Activated T-helper 2 cell treated with anti-CD3 and anti-CD28 coated beads, Interferon-gamma antibody, Interleukin-2, Interleukin-4, amounts not matched to agents 10 μg/mL and 5 μg/mL and 100 μg/mL, durations not matched to agents 14 hours and 24 hours and 36 hours (primary cell): ENCODE data around the gene TSEN54. TPM values are rescaled to one million over a fixed set of nuclear protein-coding genes. Genes with fewer than 3 reads are reported as not detected.
"Not testable (repeated sequence)": the region's sequence is repeated elsewhere in the genome, so short reads cannot be mapped to it uniquely, and the experiment has no call there.

Experiments
- DNase-seq: peaks from one replicate; pipeline ENCODE4 v3.0.0; 2021; ENCODE audit warnings: low spot score
- H3K27ac Mint-ChIP-seq: one replicate; pipeline ENCODE4 v1.8.0; 2021; ENCODE audit warnings: mixed read lengths
- H3K27me3 Mint-ChIP-seq: one replicate; pipeline ENCODE4 v1.8.0; 2021; ENCODE audit warnings: low read depth, mixed read lengths
- H3K36me3 Mint-ChIP-seq: one replicate; pipeline ENCODE4 v1.8.0; 2021; ENCODE audit warnings: low read depth, mixed read lengths
- H3K4me1 Mint-ChIP-seq: one replicate; pipeline ENCODE4 v1.8.0; 2021; ENCODE audit warnings: low read depth, mixed read lengths
- H3K4me3 Mint-ChIP-seq: one replicate; pipeline ENCODE4 v1.8.0; 2021; ENCODE audit warnings: low read depth, mild to moderate bottlenecking, moderate library complexity, mixed read lengths
- H3K9me3 Mint-ChIP-seq: one replicate; pipeline ENCODE4 v1.8.0; 2021; ENCODE audit warnings: mixed read lengths
- intact Hi-C: fragments of 100-400 bp; cut with micrococcal nuclease; formaldehyde crosslinking; loops from one replicate; pipeline ENCODE4 v1.15.1; 2023
- total RNA-seq: library from RNA; stranded (reverse); gene quantifications from 2 replicates; pipeline ENCODE4 v1.2.3, GENCODE V29; 2022

The TSEN54 gene
- 74.6 and 78.2 TPM in 2 replicates for total RNA-seq

DNA sequence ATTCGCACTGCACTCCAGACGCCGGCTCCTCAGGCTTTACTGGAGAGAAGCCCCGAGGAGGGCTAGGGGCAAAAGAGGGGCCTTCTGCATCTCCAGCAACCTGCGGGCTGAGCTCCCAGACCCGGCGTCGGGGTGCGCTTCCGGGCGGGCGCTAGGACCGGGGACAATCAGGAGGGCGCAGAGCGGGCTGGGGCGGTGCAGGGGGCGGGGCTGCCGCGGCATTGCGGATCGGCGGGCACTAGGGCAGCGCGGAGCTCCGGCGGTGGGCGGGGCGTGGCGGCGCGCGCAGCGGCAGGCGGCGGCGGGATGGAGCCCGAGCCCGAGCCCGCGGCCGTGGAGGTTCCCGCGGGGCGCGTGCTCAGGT is at the start of gene TSEN54:
Gene TSEN54, plus strand, starts transcription at position 274 of the 364 bp plus-strand sequence. Its CDS starts 33 bp downstream, at position 307.
- peak; percentile 93 for DNase-seq
- Mint-ChIP-seq H3K36me3 (peaks cover 31% of the 10 kb centered on the region), H3K4me3 (peak within 1 kb of the TSS; percentile 89), H3K4me1 (peaks cover 23% of the 10 kb centered on the region), H3K9me3 (no peaks in the 10 kb centered on the region), H3K27me3 (peaks cover 5% of the 10 kb centered on the region), H3K27ac (no peak within 1 kb of the TSS)
- intact Hi-C loops = loop anchor here (1.0 to 10.0 kb wide), 6 partner anchors 9 to 244 kb away; partner anchors contain the start of genes LLGL2, MIF4GD, RECQL5 and SAP30BP

DNA sequence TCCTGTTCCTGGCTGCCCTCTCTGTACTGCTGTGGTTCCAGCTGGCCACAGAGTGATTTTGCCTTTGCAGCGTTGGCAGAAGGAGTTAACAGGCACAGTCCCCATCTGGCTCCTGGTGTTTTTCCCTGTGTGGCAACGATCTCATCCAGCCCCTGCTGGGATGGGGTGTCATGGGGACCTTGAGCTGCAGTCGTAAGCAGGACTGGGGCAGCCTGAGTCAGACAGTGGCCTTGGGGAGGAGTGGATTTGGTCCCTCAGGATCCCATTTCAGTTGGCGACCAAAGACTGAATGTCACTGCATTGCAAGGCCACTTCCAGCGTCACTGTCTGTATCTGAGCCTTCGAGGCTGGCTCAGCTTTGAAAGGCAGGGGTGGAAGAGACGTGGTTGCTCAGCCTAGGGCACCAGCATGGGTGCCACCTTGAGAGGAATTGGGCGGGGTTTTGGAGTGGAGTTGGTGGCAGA is 48.0 kb upstream of the TSEN54 start:
- Mint-ChIP-seq H3K9me3 (no peaks in the 10 kb centered on the region), H3K27me3 (no peaks in the 10 kb centered on the region)

DNA sequence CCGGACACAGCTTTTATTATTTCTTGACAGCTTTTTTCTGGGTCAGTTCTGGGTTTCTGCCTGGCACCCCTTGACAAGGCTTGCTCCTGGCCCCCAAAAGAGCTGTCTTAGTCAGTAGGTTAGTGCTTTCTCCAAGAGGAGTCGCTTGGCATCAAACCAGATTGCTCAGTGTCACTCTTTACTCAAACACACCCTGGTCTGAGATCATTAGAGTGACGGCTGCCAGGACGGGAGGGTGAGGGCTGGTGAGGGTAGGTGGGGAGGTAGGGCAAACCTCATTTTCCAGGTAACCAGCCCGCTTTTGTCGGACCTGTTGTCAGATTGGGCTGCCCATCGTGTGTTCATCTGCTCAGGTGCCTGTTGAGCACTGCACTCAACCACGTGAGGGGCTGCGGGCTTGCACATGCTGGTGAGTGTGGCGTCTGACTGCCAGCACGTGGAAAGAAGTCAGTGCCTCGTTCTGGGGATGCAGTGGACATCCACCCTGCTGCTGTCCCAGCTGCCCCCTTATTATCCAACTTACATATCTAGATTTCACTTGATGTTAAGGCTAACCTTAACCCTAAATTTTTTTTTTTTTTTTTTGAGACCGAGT is 47.5 kb upstream of the TSEN54 start:
- Mint-ChIP-seq H3K9me3 (no peaks in the 10 kb centered on the region), H3K4me1 (no peaks in the 10 kb centered on the region), H3K4me3 (no peak overlapping the region), H3K36me3 (peaks cover 19% of the 10 kb centered on the region), H3K27me3 (no peaks in the 10 kb centered on the region), H3K27ac (no peak overlapping the region)
- no peak for DNase-seq
- intact Hi-C loops = no loop called here

More for the DNA sequence above, 48.0 kb upstream of the TSEN54 start:
- no peak for DNase-seq
- H3K36me3 Mint-ChIP-seq = peaks cover 19% of the 10 kb centered on the region
- intact Hi-C loops = no loop called here
- H3K27ac Mint-ChIP-seq = no peak overlapping the region
- no peaks in the 10 kb centered on the region for H3K4me1 Mint-ChIP-seq
- no peak overlapping the region for H3K4me3 Mint-ChIP-seq

DNA sequence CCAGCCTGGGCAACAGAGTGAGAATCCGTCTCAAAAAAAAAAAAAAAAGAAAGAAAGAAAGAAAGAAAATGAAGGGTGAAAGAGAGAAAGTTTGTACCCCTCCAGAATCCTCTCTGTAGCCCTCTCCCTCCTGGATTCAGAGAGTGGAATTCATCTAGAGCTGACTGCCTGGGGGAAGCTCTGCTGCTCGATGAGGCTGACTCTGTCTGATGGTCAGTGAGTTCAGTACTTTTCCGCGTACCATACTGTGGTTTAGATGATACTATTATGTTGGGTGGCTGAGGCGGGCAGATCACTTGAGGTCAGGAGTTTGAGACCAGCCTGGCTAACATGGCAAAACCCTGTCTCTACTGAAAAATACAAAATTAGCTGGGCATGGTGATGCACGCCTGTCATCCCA is 45.1 kb upstream of the TSEN54 start:
- DNase-seq = no peak
- no peak overlapping the region for H3K27ac Mint-ChIP-seq
- no peaks in the 10 kb centered on the region for H3K27me3 Mint-ChIP-seq
- no peaks in the 10 kb centered on the region for H3K9me3 Mint-ChIP-seq
- H3K4me3 Mint-ChIP-seq = no peak overlapping the region
- intact Hi-C loops = no loop called here
- no peaks in the 10 kb centered on the region for H3K4me1 Mint-ChIP-seq
- peaks cover 15% of the 10 kb centered on the region for H3K36me3 Mint-ChIP-seq

DNA sequence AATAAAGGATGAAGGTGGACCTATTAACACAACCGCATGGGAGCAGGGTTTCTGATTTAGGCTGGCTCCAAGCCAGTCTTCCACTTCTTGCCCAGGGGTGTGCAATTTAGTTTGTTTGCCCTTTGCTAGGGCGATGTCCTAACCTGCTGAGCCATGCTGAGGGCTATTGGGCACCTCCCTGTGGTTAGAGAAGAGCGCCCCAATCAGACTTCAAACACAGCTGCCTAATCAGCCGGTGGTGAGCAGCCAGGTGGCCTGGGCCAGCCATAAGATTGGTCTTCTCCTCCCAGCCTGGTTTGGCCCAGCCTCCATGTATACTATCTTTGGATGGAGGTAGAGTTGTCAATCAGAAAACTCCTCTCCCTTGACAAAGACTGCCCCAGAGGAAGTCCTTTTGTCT is 44.2 kb upstream of the TSEN54 start:
- intact Hi-C loops = no loop called here
- H3K27ac Mint-ChIP-seq = no peak overlapping the region
- no peak overlapping the region for H3K4me3 Mint-ChIP-seq

DNA sequence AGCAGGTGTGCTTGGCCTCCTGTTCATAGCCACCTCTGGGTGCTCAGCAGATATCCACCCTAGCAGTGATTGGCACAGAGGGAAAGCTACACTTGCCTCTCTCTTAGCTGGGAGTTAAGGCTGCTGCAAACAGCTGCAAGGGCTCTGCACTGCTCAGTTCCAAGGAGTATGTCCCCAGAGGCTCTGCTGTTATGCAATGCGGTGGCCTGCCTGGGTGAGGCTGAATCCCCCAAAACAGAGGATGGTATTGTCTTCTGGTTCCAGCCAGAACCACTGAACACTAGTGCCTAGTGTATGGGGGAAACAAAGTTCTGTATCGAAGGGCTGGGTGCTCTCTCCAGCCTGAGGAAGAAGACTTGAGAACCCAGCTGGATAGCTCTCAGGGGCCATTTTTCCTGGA is 43.1 kb upstream of the TSEN54 start:
- H3K9me3 Mint-ChIP-seq = no peaks in the 10 kb centered on the region
- peaks cover 14% of the 10 kb centered on the region for H3K36me3 Mint-ChIP-seq
- H3K27me3 Mint-ChIP-seq = no peaks in the 10 kb centered on the region
- no peaks in the 10 kb centered on the region for H3K4me1 Mint-ChIP-seq
- intact Hi-C loops = no loop called here
- H3K4me3 Mint-ChIP-seq = no peak overlapping the region
- no peak for DNase-seq
- no peak overlapping the region for H3K27ac Mint-ChIP-seq

More for the DNA sequence above, 44.2 kb upstream of the TSEN54 start:
- no peak for DNase-seq
- Mint-ChIP-seq H3K27me3 (no peaks in the 10 kb centered on the region), H3K9me3 (no peaks in the 10 kb centered on the region), H3K4me1 (no peaks in the 10 kb centered on the region), H3K36me3 (peaks cover 14% of the 10 kb centered on the region)

DNA sequence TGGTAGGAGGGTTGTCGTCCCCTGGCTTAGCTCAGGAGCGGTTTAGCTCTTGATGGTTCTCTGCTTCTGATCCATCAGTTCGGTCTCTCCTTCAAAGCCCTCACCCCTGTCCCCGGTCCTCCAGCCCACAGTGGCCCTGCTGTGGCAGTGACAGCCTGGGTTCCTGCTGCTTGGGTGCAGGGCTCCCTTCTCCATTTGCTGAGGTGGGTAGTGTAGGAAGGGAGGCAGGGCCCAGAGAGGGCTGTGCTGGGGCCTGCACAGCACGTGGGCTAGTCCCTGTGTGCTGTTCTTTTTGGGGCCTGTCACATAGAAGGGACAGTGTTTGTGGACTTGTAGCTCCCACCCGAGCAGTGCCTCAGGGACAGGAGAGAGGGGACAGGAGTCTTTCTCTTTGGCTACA is 41.6 kb upstream of the TSEN54 start:
- peaks cover 14% of the 10 kb centered on the region for H3K36me3 Mint-ChIP-seq
- no peaks in the 10 kb centered on the region for H3K27me3 Mint-ChIP-seq

DNA sequence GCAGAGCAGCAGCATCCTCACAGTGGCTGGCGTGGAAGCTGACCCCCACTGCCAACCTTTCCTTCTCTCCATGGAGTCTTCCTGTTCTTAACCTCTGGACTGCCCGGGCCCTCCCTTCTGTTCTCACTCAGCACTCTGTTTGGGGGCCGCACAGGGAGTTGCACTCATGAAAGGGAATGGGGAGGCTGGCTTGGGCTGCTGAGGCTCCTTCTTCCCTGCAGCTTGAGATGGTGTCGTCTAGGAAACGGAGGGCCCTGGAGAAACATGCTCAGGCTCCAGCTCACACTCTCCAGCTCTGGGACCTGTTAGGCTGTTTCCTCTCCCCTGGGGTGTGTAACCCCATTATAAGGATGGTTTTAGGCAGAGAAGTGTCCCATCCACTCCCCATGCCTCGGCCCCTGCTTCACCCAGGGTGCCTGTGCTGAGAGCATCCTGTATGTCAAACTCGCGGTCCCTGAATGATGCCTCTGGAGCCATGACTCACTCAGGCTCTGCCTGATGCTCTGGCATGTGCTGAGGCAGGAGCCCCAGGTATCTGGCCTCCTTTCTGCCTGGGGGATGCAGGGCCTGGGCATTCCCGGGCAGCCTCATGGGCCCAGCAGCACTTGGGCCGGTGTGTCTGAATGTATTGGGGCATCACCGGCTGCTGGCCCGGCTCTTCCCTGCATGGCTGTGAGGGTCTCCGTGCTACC is 41.0 kb upstream of the TSEN54 start:
- H3K4me1 Mint-ChIP-seq = no peaks in the 10 kb centered on the region
- DNase-seq = no peak
- H3K4me3 Mint-ChIP-seq = no peak overlapping the region
- intact Hi-C loops = no loop called here
- H3K27me3 Mint-ChIP-seq = no peaks in the 10 kb centered on the region
- peaks cover 14% of the 10 kb centered on the region for H3K36me3 Mint-ChIP-seq
- H3K27ac Mint-ChIP-seq = no peak overlapping the region
- H3K9me3 Mint-ChIP-seq = no peaks in the 10 kb centered on the region

More for the DNA sequence above, 41.6 kb upstream of the TSEN54 start:
- H3K4me3 Mint-ChIP-seq = no peak overlapping the region
- intact Hi-C loops = no loop called here
- H3K9me3 Mint-ChIP-seq = no peaks in the 10 kb centered on the region
- no peak overlapping the region for H3K27ac Mint-ChIP-seq
- no peak for DNase-seq
- H3K4me1 Mint-ChIP-seq = no peaks in the 10 kb centered on the region

DNA sequence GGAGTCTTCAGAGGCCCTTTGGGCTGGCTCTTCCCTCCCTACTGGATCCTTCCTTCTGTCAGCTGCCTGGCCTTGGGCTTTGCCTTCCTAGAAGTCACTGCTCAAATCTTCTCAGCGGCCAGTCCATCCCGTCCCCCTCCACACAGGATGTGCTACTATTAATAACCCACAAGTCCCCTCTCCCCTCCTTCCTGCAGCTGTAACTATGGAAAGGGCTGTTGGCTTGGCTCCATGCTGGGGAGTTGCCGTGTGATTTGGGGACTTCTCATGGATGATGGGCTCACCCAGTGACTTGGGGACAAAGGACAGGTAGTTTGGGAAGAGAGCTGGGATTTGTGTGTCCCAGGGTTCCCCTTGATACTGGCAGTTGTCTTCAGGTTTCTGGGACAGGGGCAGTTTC is 40.5 kb upstream of the TSEN54 start:
- intact Hi-C loops = no loop called here
- Mint-ChIP-seq H3K9me3 (no peaks in the 10 kb centered on the region), H3K27me3 (no peaks in the 10 kb centered on the region), H3K27ac (no peak overlapping the region), H3K4me1 (no peaks in the 10 kb centered on the region), H3K4me3 (no peak overlapping the region), H3K36me3 (peaks cover 14% of the 10 kb centered on the region)
- no peak for DNase-seq

DNA sequence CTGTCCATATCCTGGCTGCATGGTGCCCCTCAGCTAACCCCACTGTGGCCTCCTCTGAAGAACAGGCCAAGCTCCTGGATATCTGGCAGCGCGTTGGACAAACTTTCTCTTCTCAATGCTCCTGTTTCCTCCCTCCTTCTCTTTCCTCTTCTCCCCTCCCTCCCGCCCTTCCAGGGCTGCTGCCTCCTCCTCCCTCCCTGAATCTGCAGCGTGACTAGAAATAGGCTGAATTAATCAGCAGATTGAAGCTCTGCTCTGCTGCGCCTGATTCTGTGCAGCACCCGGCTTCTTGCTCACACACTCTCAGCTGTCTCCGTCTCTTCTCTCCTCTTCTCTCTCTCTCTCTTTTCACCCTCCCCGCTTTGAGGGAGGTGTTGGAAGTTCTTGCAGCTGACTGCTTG is 40.1 kb upstream of the TSEN54 start:
- intact Hi-C loops = no loop called here
- Mint-ChIP-seq H3K27me3 (no peaks in the 10 kb centered on the region), H3K4me1 (no peaks in the 10 kb centered on the region), H3K27ac (no peak overlapping the region), H3K36me3 (peaks cover 14% of the 10 kb centered on the region), H3K9me3 (no peaks in the 10 kb centered on the region), H3K4me3 (no peak overlapping the region)
- DNase-seq = no peak

DNA sequence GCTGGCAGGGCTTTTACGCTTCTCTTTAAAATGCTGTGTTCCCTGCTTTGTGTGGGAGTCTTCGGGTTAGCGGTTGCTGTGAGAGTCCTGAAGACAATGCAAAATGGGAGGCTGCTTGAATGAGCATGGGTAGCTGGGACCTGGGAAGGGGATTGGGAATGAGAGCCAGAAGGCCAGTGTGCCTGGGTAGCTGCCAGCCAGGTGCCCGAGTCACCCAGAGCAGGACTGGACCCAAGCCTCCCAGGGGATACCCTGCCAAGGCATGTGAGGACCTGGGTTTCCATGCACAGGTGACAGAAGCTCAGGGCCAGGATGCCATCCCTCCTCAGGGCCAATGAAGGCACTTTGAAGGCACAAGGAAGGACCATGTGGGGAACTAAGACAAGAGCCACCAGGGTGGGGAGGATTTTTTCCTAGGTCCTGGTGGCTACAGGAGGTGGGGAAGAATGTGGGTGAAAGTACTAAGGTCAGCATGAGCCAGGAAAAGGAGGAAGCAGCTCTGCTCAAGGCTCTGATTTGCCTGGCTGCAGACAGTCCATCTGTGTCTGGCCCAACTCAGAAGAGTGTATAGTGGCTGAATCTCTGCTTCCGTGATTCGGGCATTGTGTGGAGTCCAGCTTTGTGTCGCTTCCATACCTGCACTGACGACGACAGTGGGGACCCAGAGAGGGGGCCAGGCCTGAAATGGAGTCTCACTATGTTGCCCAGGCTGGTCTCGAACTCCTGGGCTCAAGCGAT is 39.4 kb upstream of the TSEN54 start:
- intact Hi-C loops = no loop called here
- H3K4me1 Mint-ChIP-seq = no peaks in the 10 kb centered on the region
- no peak for DNase-seq
- H3K9me3 Mint-ChIP-seq = no peaks in the 10 kb centered on the region
- peaks cover 10% of the 10 kb centered on the region for H3K36me3 Mint-ChIP-seq
- H3K4me3 Mint-ChIP-seq = no peak overlapping the region
- no peaks in the 10 kb centered on the region for H3K27me3 Mint-ChIP-seq
- no peak overlapping the region for H3K27ac Mint-ChIP-seq

DNA sequence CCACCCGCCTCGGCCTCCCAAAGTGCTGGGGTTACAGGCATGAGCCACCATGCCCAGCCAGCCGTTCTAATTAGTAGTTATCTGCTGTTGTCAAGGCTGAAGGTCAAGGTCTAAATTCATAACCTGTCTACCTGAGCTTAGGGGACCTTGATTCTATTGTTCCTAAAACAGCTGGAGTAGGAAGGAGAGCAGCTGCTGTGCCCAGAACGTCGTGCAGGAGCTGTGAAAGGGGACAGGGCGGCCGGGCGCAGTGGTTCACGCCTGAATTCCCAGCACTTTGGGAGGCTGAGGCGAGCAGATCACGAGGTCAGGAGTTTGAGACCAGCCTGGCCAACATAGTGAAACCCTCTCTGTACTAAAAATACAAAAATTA is 38.9 kb upstream of the TSEN54 start:
- H3K36me3 Mint-ChIP-seq, intact Hi-C loops, H3K4me3 Mint-ChIP-seq, H3K27ac Mint-ChIP-seq, H3K4me1 Mint-ChIP-seq, H3K9me3 Mint-ChIP-seq, DNase-seq, H3K27me3 Mint-ChIP-seq: not testable (repeated sequence)

DNA sequence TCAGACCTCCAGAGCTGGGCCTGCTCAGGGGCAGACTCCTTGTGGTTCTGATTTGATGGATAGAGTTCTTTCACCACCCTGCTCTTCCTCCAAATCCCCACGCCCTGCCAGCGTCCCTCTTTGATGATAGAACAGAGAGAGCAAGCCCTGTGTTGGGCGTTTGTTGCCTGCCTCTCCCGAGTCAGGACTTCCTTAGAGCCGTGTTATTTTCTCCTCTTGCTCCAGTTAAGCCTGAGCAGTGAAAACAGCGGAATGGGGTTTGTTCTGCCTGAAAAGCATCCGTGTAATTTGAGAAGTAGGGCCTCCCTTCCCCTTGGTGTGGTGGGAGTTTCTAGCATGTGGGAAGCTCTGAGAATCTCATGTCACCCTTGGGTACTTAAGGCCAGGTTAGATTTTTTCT is 37.8 kb upstream of the TSEN54 start:
- Mint-ChIP-seq H3K9me3 (no peaks in the 10 kb centered on the region), H3K4me1 (no peaks in the 10 kb centered on the region), H3K27ac (no peak overlapping the region), H3K27me3 (no peaks in the 10 kb centered on the region), H3K4me3 (no peak overlapping the region), H3K36me3 (no peaks in the 10 kb centered on the region)
- no peak for DNase-seq
- intact Hi-C loops = no loop called here
